Nephron (organoid): Measurements from ENCODE around the gene MAP1S.
"Not testable (repeated sequence)": the region's sequence is repeated elsewhere in the genome, so short reads cannot be mapped to it uniquely, and the experiment has no call there.

Experiments
- H3K27ac Mint-ChIP-seq, 3 experiments: 2 replicates each; pipeline ENCODE4 v1.8.0; 2020; ENCODE audit warnings: mixed read lengths in 3 of 3, mild to moderate bottlenecking in 2 of 3, moderate library complexity in 1 of 3
- H3K27me3 Mint-ChIP-seq: 2 replicates; pipeline ENCODE4 v1.8.0; 2021; ENCODE audit warnings: low read depth, mild to moderate bottlenecking, moderate library complexity, mixed read lengths
- H3K36me3 Mint-ChIP-seq: 2 replicates; pipeline ENCODE4 v1.8.0; 2020; ENCODE audit warnings: low read depth, mixed read lengths
- H3K4me1 Mint-ChIP-seq: 2 replicates; pipeline ENCODE4 v1.8.0; 2020; ENCODE audit warnings: mixed read lengths
- H3K4me3 Mint-ChIP-seq, 3 experiments: 2 replicates each; pipeline ENCODE4 v1.8.0; 2020; ENCODE audit warnings: mild to moderate bottlenecking in 3 of 3, mixed read lengths in 3 of 3, moderate library complexity in 2 of 3
- H3K9me3 Mint-ChIP-seq: 2 replicates; pipeline ENCODE4 v1.8.0; 2020; ENCODE audit warnings: mixed read lengths
- CTCF ChIP-seq, 3 experiments: fragments of 200-600 bp; sonication (generic); IDR thresholded peaks; one replicate each; pipeline ENCODE4 v1.5.0; 2021; ENCODE audit warnings: antibody characterized with exemption in 3 of 3; ENCODE audit not compliant: unreplicated experiment in 3 of 3

The MAP1S gene

GRCh38 chr19:17780781-17781180, 61.5 kb downstream of the MAP1S start:
- Mint-ChIP-seq H3K36me3 (peaks cover 4% of the 10 kb centered on the region), H3K4me3 (no peak overlapping the region), H3K4me1 (no peaks in the 10 kb centered on the region), H3K27me3 (peaks cover 32% of the 10 kb centered on the region), H3K27ac (no peak overlapping the region), H3K9me3 (no peaks in the 10 kb centered on the region)
- TF ChIP-seq CTCF (IDR thresholded peaks at IDR 0.05; ENCODE audit: unreplicated experiment in 3 of 3), result no peak

DNA sequence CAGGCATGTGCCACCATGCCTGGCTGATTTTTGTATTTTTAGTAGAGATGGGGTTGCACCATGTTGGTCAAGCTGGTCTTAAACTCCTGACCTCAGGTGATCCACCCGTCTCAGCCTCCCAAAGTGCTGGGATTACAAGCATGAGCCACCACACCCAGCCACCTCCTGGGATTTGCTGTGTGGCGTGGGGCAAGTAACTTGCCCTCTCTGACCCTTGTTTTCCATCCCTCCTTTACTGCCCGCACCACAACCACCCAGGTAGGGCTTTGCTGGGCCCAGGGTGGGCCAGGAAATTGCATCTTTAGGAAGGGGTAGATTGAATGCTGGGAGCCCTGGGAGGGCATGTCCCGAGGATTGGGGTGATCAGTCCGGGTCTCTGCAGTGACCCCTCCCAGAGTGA, 64.4 kb downstream of the MAP1S start:
- H3K4me3 Mint-ChIP-seq, result not testable (repeated sequence)

More for the DNA sequence above, 64.4 kb downstream of the MAP1S start:
- H3K27ac Mint-ChIP-seq, H3K4me1 Mint-ChIP-seq, H3K9me3 Mint-ChIP-seq, H3K36me3 Mint-ChIP-seq: not testable (repeated sequence)
- peaks cover 16% of the 10 kb centered on the region for H3K27me3 Mint-ChIP-seq
